Endothelial cell of umbilical vein (primary cell): ENCODE data around the gene ABR. TPM values are rescaled to one million over a fixed set of nuclear protein-coding genes. Genes with fewer than 3 reads are reported as not detected.
A peak's percentile ranks its signal among the peaks of the same experiment; 100 is the strongest.

ENCODE experiments used
- BruUV-seq: library from RNA; stranded (reverse); fragments of 400-500 nt; replicated peaks from 2 replicates; lab custom pipeline; 2021; lab: Mats Ljungman, UMichigan
- CTCF ChIA-PET: fragments of 300-600, 350-600 bp; sonication (Branson Sonifier 250); formaldehyde crosslinking; loops from one replicate; lab custom pipeline; 2021; ENCODE audit warnings: antibody characterized with exemption, inconsistent platforms; lab: Charles Lee
- POLR2A ChIA-PET: fragments of 300-600, 350-600 bp; sonication (Branson Sonifier 250); formaldehyde crosslinking; loops from one replicate; lab custom pipeline; 2021; ENCODE audit warnings: antibody characterized with exemption, inconsistent platforms; lab: Charles Lee
- DNase-seq: peaks from one replicate; pipeline ENCODE4 v3.0.0-alpha.2; 2011; ENCODE audit warnings: low read depth, low spot score
- FAIRE-seq: peaks from 2 replicates; lab custom pipeline; 2011; peaks lifted over from hg19 to GRCh38; lab: Jason Lieb, UNC
- H2AFZ ChIP-seq: 2 replicates; pipeline ENCODE4 v1.6.0; 2012; ENCODE audit warnings: low read depth, low read length, control low read depth, inconsistent platforms
- H3K27ac ChIP-seq: 2 replicates; pipeline ENCODE4 v1.5.1; 2011; ENCODE audit warnings: low read depth, mild to moderate bottlenecking, control low read depth, low read length, moderate library complexity; ENCODE audit not compliant: insufficient read depth
- H3K27me3 ChIP-seq, 2 experiments: 2 replicates each; pipeline versions ENCODE4 v1.6.0 to v1.6.1; 2011; ENCODE audit warnings: low read length in 2 of 2, mixed read lengths in 1 of 2; ENCODE audit not compliant: control insufficient read depth in 2 of 2, insufficient read depth in 2 of 2
- H3K36me3 ChIP-seq, 2 experiments: 2 replicates in 1 of 2; 3 replicates in 1 of 2; pipeline ENCODE4 v1.5.1; 2011; ENCODE audit warnings: low read length in 2 of 2, mild to moderate bottlenecking in 1 of 2, moderate library complexity in 1 of 2; ENCODE audit not compliant: control insufficient read depth in 2 of 2, insufficient read depth in 2 of 2; ENCODE audit errors: extremely low read depth in 1 of 2
- H3K4me1 ChIP-seq: 3 replicates; pipeline ENCODE4 v1.5.1; 2011; ENCODE audit warnings: mild to moderate bottlenecking, low read length; ENCODE audit not compliant: control insufficient read depth, insufficient read depth; ENCODE audit errors: extremely low read depth
- H3K4me2 ChIP-seq: 2 replicates; pipeline ENCODE4 v1.6.1; 2011; ENCODE audit warnings: low read length, control low read depth, mixed read lengths; ENCODE audit not compliant: insufficient read depth
- H3K4me3 ChIP-seq, 3 experiments: fragments of 200-600 bp in 1 of 3; sonication (generic), shearing (Covaris generic) in 1 of 3; replicated peaks in 1 of 3; 2 replicates each; pipeline ENCODE4 v1.5.1; 2011 to 2016; ENCODE audit warnings: control low read depth in 3 of 3, low read length in 3 of 3, mild to moderate bottlenecking in 2 of 3, inconsistent platforms in 1 of 3, low read depth in 1 of 3, moderate library complexity in 1 of 3; ENCODE audit not compliant: insufficient read depth in 1 of 3
- H3K79me2 ChIP-seq: 2 replicates; pipeline ENCODE4 v1.6.0; 2012; ENCODE audit warnings: low read length, inconsistent platforms; ENCODE audit not compliant: control insufficient read depth, insufficient read depth
- H3K9ac ChIP-seq: replicated peaks from 2 replicates; pipeline ENCODE3; 2011; ENCODE audit warnings: low read length, control low read depth; ENCODE audit not compliant: insufficient read depth; ENCODE audit errors: extremely low read depth
- H3K9me1 ChIP-seq: replicated peaks from 3 replicates; pipeline ENCODE4 v1.6.0; 2011; ENCODE audit warnings: mild to moderate bottlenecking, low read length; ENCODE audit not compliant: control insufficient read depth, insufficient read depth; ENCODE audit errors: extremely low read depth
- H3K9me3 ChIP-seq: replicated peaks from 2 replicates; pipeline ENCODE4 v1.5.1; 2012; ENCODE audit warnings: low read length, inconsistent platforms; ENCODE audit not compliant: control insufficient read depth, insufficient read depth
- H4K20me1 ChIP-seq: replicated peaks from 2 replicates; pipeline ENCODE3; 2011; ENCODE audit warnings: mild to moderate bottlenecking, low read length; ENCODE audit not compliant: control insufficient read depth, insufficient read depth; ENCODE audit errors: extremely low read depth
- GATA2 ChIP-seq: IDR thresholded peaks from 2 replicates; pipeline ENCODE4 v1.7.0; 2011; ENCODE audit warnings: low read depth, mild to moderate bottlenecking, moderate library complexity, mixed read lengths, low read length; ENCODE audit not compliant: insufficient read length, insufficient read depth
- MYC ChIP-seq: IDR thresholded peaks from one replicate; pipeline ENCODE4 v1.6.1; 2011; ENCODE audit warnings: mild to moderate bottlenecking, low read depth, low read length
- POLR2AphosphoS5 ChIP-seq: IDR thresholded peaks from 2 replicates; pipeline ENCODE4 v1.6.1; 2012; ENCODE audit warnings: low read depth, mild to moderate bottlenecking, control low read depth, low read length, moderate library complexity; ENCODE audit not compliant: insufficient read depth
- dilution Hi-C: fragments of 300-500 bp; cut with MboI; formaldehyde crosslinking; loops from one replicate; pipeline ENCODE4 v1.15.0; 2019; ENCODE audit warnings: low sequenced_read_pairs; ENCODE audit not compliant: extremely low pct_ligation_motif_present
- intact Hi-C: fragments of 100-400 bp; cut with micrococcal nuclease; formaldehyde crosslinking; loops from one replicate; pipeline ENCODE4 v1.10.0; 2022
- polyA plus RNA-seq, 4 experiments: library from polyadenylated mRNA; depleted of rRNA in 3 of 4; stranded (reverse) in 3 of 4; unstranded in 1 of 4; fragments of >200 nt; gene quantifications; 2 replicates each; pipeline versions ENCODE4 v1.2.1 to v1.2.3, GENCODE V29; 2011 to 2012; ENCODE audit warnings: missing spikeins in 1 of 4
- total RNA-seq: library from RNA; stranded (reverse); gene quantifications from 2 replicates; pipeline ENCODE4 v1.2.3, GENCODE V29; 2021
- TF ChIP-seq, protein P1 (sequence below): IDR thresholded peaks from 2 replicates; pipeline ENCODE4 v1.6.1; 2011; ENCODE audit not compliant: insufficient read depth, insufficient read length
- TF ChIP-seq, protein P2 (sequence below), 2 donors: IDR thresholded peaks; 1 replicate in 1 of 2; 2 replicates in 1 of 2; pipeline ENCODE4 v1.5.1; 2011; ENCODE audit warnings: low read length in 2 of 2, mild to moderate bottlenecking in 2 of 2, moderate library complexity in 2 of 2, control low read depth in 1 of 2, inconsistent platforms in 1 of 2, low read depth in 1 of 2; ENCODE audit not compliant: insufficient read depth in 1 of 2; ENCODE audit errors: extremely low read depth in 1 of 2

Gene ABR
- total and polyA plus RNA-seq, 2 donors (not counting 3 experiments of a cell fraction or from before 2014, with no cell fraction given): 83.5 to 96.8 TPM

DNA sequence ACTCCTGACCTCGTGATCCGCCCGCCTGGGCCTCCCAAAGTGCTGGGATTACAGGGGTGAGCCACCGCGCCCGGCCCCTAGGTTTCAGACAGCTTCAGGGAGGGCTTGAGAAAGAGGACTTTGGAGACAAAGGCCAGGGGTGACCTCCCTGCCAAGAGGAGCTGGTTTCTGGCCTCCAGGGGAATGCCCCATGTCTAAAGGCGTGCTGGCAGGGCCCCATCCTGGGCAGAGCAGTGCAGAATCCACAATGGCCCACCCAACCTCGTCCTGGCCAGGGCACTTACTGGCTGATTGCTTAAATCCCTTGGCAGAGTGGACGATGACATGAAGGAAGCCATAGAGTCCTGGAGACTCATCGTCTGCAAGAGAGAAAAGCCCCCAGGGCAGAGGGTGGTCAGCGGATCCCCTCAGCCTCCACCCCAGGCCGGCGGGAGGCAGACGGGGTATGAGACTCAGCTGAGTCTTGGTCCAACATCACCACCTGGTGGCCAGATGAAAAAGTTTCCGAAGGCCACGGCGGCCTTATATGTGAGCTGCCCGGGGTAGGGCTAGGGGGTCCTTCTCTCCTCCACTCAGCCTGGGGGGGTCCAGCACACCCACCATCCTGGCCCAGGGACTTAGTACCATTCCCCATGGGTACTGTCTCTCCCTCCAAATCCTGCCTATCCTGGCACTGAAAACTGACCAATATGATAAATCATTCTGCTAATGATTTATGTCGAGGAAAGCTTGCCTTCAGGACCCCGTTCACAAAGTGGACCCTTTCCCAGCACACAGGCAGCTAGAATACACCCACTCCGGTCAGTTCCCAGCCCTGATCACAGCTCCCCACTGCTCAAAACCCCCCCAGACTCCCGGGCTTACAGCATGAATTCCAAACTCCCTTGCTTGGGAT, 123.8 kb downstream of the ABR start:
- Histone ChIP-seq H3K9me1 (no peaks in the 10 kb centered on the region), H3K4me2 (no peak overlapping the region), H4K20me1 (no peaks in the 10 kb centered on the region), H3K27ac (no peak overlapping the region), H3K4me3 (no peak overlapping the region), H3K4me1 (no peaks in the 10 kb centered on the region), H3K79me2 (no peaks in the 10 kb centered on the region), H3K9ac (no peak overlapping the region), H3K9me3 (no peaks in the 10 kb centered on the region), H3K27me3 (no peaks in the 10 kb centered on the region), H3K36me3 (peaks cover 3 to 17% of the 10 kb centered on the region in 2 experiments), H2AFZ (no peak overlapping the region)
- TF ChIP-seq POLR2AphosphoS5: no peak
- TF ChIP-seq GATA2: no peak
- no peak for TF ChIP-seq MYC
- TF ChIP-seq, protein P1, sequence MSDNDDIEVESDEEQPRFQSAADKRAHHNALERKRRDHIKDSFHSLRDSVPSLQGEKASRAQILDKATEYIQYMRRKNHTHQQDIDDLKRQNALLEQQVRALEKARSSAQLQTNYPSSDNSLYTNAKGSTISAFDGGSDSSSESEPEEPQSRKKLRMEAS: no peak
- TF ChIP-seq, protein P2, sequence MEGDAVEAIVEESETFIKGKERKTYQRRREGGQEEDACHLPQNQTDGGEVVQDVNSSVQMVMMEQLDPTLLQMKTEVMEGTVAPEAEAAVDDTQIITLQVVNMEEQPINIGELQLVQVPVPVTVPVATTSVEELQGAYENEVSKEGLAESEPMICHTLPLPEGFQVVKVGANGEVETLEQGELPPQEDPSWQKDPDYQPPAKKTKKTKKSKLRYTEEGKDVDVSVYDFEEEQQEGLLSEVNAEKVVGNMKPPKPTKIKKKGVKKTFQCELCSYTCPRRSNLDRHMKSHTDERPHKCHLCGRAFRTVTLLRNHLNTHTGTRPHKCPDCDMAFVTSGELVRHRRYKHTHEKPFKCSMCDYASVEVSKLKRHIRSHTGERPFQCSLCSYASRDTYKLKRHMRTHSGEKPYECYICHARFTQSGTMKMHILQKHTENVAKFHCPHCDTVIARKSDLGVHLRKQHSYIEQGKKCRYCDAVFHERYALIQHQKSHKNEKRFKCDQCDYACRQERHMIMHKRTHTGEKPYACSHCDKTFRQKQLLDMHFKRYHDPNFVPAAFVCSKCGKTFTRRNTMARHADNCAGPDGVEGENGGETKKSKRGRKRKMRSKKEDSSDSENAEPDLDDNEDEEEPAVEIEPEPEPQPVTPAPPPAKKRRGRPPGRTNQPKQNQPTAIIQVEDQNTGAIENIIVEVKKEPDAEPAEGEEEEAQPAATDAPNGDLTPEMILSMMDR (IDR thresholded peaks at IDR 0.05; ENCODE audit: extremely low read depth in 1 of 2, insufficient read depth in 1 of 2, low read depth in 1 of 2, low read length in 2 of 2): peak; percentile 58 to 81
- ChIA-PET POLR2A (no interaction called here), CTCF (interaction anchor here (0.6 to 6.0 kb wide), 59 partner anchors 9 to 644 kb away, joined by 3 to 265 read pairs (median 5); partner anchors contain the start of genes ABR, GLOD4, MRM3 and NXN)
- DNase-seq (peak; percentile 66), FAIRE-seq (peak; percentile 87)
- no TSS peak for BruUV-seq
- intact Hi-C loops: loop anchor here (1.0 to 2.0 kb wide), 4 partner anchors 17 to 75 kb away; no protein-coding TSS in a partner anchor
- dilution Hi-C loops: no loop called here
